ENCODE data around the gene COQ2. TPM values are rescaled to one million over a fixed set of nuclear protein-coding genes. Genes with fewer than 3 reads are reported as not detected.
"Not testable (repeated sequence)": the region's sequence is repeated elsewhere in the genome, so short reads cannot be mapped to it uniquely, and the experiment has no call there.

COQ2 gene, protein sequence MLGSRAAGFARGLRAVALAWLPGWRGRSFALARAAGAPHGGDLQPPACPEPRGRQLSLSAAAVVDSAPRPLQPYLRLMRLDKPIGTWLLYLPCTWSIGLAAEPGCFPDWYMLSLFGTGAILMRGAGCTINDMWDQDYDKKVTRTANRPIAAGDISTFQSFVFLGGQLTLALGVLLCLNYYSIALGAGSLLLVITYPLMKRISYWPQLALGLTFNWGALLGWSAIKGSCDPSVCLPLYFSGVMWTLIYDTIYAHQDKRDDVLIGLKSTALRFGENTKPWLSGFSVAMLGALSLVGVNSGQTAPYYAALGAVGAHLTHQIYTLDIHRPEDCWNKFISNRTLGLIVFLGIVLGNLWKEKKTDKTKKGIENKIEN
- 10 to 100 TPM; 12.1 to 15.9 (median 14.4) TPM for total RNA-seq
- 17.5 TPM for polyA plus RNA-seq
- long read RNA-seq, donor 1, transcript COQ2-206 (7 exons, 1,641 nt), result major isoform, 35 of 43 reads
- long read RNA-seq, donor 1, partial matches to known transcripts, result 2 of 43 reads
- long read RNA-seq, donor 1, other reads (novel, unspliced or antisense), result 4 of 43 reads
- long read RNA-seq, donor 2, transcript COQ2-206 (7 exons, 1,641 nt), result major isoform, 18 of 20 reads
- long read RNA-seq, donor 2, partial matches to known transcripts, result 0 of 20 reads
- long read RNA-seq, donor 2, other reads (novel, unspliced or antisense), result 2 of 20 reads
- long read RNA-seq, donor 3, transcript COQ2-206 (7 exons, 1,641 nt), result major isoform, 85 of 97 reads
- long read RNA-seq, donor 3, partial matches to known transcripts, result 0 of 97 reads
- long read RNA-seq, donor 3, other reads (novel, unspliced or antisense), result 11 of 97 reads
- long read RNA-seq, donor 4, transcript COQ2-206 (7 exons, 1,641 nt), result major isoform, 16 of 18 reads
- long read RNA-seq, donor 4, partial matches to known transcripts, result 0 of 18 reads
- long read RNA-seq, donor 4, other reads (novel, unspliced or antisense), result 2 of 18 reads

DNA sequence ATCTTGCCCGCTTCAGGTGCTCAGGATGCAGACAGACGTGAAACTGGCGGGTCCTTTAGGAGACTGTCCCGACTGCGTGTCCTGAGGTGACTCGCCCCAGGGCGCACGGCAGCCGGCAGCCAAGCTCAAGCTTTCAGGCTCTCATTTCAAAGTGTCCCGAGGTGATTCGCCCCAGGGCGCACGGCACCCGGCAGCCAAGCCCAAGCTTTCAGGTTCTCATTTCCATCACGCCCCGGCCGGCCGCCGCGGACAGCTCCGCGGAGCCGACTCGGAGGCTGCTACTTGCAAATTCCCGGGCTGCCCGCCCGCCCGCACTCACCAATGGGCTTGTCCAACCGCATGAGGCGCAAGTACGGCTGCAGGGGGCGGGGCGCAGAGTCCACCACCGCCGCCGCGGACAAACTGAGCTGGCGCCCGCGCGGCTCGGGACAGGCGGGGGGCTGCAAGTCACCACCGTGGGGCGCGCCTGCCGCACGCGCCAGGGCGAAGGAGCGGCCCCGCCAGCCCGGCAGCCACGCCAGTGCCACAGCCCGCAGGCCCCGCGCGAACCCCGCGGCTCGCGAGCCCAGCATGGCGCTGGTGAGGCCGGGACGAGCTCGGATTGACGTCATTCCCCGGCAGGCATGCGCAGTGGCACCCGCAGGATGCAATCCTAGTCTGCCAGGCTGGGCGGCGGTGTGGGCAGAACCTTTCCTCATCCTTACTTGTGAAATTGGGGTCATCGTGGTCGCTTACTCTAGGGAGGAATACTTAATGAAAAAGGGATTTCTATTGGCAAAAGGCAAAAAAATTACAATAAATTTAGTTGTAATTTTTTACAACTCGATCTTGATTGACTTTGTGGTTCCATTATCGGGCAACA, at the start of gene COQ2:
Gene COQ2, minus strand, starts transcription at position 606 of the 862 bp plus-strand sequence. Its CDS starts 34 bp downstream, at position 572.
- Histone ChIP-seq H3K27me3 (ENCODE audit: control insufficient read depth, insufficient read depth) (no peaks in the 10 kb centered on the region), H3K4me1 (ENCODE audit: control insufficient read depth, insufficient read depth, low read length) (no peaks in the 10 kb centered on the region), H3K27ac (ENCODE audit: low read length) (peak within 1 kb of the TSS; percentile 86), H3K4me3 (ENCODE audit: low read length) (peak within 1 kb of the TSS; percentile 43), H3K9me3 (ENCODE audit: control insufficient read depth, low read length) (no peaks in the 10 kb centered on the region)
- WGBS, result under 1% methylated on average over 76 of the region's 76 CpGs
- ATAC-seq, result peak; percentile 96 to 98
- intact Hi-C loops (cut with DNase I), result loop anchor here in 1 of 4 donors (10.0 kb wide), 1 partner anchor 170 kb away; the partner anchor contains the start of genes HELQ and MRPS18C
- DNase-seq, result peak; percentile 97 to 99 (median 99)

DNA sequence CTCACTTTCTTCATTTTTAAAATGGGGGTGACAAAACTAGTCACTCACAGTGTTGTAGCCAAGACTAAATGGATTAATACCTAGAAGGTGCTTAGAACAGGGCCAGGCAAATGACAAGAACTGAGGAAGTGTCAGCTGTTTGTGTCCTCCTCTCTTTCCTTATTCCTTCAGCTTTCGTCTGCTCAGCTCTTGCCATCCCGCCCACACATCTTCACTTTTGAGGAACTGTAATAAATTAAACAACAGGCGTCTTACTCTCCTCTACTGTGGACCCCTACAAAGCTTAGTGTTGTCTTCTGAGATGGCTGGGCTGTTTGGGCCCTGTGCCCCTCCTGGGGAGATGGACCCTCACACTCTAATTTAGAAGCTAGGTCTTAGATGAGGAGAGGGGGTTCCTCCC, 47.4 kb upstream of the COQ2 start:
- Histone ChIP-seq H3K4me1 (ENCODE audit: control insufficient read depth, insufficient read depth, low read length) (no peaks in the 10 kb centered on the region), H3K27ac (ENCODE audit: low read length) (no peak overlapping the region), H3K9me3 (ENCODE audit: control insufficient read depth, low read length) (no peaks in the 10 kb centered on the region), H3K27me3 (ENCODE audit: control insufficient read depth, insufficient read depth) (no peaks in the 10 kb centered on the region), H3K4me3 (ENCODE audit: low read length) (no peak overlapping the region)
- DNase-seq, result no peak
- WGBS, result 64% methylated on average over 3 of the region's 3 CpGs
- no peak for ATAC-seq
- intact Hi-C loops (cut with DNase I), result no loop called here

DNA sequence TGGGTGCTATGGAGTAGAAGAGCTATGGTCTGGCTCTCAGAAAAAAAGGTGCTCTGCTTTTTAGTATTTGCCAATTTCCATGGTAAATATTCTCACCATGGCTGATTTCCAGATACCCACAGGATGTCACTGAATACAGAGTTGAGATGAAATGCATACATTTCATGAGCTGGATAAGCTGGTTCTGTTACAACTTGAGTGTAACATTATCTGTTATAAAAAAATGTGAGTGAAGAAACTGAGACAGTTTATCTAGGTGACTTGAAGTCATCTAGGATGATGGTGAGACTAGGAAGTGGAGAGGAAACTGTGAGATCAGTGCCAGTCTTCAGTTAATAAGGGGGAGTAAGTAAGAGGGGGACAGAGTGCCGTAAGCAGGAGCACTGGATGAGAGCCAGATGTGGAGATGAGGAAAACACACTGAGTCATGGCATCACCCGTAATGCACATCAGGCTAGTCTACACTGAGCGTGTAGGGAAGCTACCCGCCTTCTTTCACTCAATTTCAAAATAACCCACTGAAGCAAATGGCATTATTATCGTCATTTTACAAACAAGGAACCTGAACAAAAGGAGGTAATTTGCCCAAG, 45.0 kb upstream of the COQ2 start:
- H3K9me3 ChIP-seq (ENCODE audit: control insufficient read depth, low read length), result no peaks in the 10 kb centered on the region
- no peak for ATAC-seq
- intact Hi-C loops (cut with DNase I), result no loop called here
- H3K4me3 ChIP-seq (ENCODE audit: low read length), result no peak overlapping the region
- no peak for DNase-seq
- no peak overlapping the region for H3K27ac ChIP-seq (ENCODE audit: low read length)
- H3K4me1 ChIP-seq (ENCODE audit: control insufficient read depth, insufficient read depth, low read length), result no peaks in the 10 kb centered on the region
- no peaks in the 10 kb centered on the region for H3K27me3 ChIP-seq (ENCODE audit: control insufficient read depth, insufficient read depth)
- 67% methylated on average over 5 of the region's 5 CpGs for WGBS

DNA sequence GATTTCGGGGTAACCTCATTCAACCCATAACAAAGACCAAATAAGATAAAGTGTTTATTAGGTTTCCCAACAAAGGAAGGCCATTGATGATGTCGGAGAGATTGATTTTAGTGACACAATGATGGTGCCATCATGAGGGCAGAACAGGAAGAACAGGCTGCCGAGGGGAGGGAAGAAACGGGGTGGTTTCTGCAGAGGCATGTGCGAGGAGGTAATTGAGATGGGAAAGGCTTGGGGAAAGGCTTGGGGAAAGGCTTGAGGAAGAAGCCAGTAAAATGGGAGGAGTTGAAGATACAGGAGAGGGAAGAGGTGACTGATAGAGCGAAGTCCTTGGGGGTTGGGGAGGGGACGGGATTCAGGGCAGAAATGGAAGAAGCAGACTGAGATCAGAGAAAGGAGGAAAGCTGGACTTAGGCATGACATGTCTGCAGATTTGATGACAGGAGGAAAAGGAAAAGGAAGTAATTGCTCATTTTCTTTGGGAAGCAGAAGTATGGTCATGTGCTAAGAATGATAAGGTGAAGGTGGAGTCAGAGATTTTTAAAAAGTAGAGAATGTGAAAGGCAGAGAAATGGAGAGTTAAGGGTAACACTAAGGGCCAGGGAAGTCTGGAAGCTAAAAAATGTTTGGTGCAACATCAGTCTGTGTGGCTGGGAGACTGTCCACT, 44.1 kb upstream of the COQ2 start:
- Histone ChIP-seq H3K9me3 (ENCODE audit: control insufficient read depth, low read length) (no peaks in the 10 kb centered on the region), H3K27me3 (ENCODE audit: control insufficient read depth, insufficient read depth) (no peaks in the 10 kb centered on the region), H3K4me3 (ENCODE audit: low read length) (no peak overlapping the region), H3K4me1 (ENCODE audit: control insufficient read depth, insufficient read depth, low read length) (no peaks in the 10 kb centered on the region), H3K27ac (ENCODE audit: low read length) (no peak overlapping the region)
- intact Hi-C loops (cut with DNase I), result no loop called here
- DNase-seq (no peak), ATAC-seq (no peak)
- 38% methylated on average over 7 of the region's 7 CpGs for WGBS

DNA sequence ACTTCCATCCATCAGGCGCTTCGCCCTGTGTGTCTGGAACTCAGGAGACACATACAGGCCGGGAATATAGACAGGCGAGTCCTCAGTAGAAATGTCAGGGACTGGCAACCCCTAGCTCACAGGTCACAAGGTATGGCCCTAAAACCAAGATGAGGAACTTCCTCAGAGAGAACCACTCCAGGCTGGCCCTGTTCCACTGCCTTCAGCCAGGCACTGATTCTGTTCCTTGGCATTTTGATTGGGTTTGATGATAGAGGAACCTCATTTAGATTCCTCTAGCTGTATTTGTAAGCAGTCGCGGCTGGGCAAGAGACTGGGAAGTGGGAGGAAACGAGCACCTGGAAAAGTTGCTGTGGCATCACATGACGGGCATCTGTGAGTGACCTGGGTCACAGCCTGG, 41.9 kb upstream of the COQ2 start:
- intact Hi-C loops (cut with DNase I), result no loop called here
- Histone ChIP-seq H3K4me3 (ENCODE audit: low read length) (no peak overlapping the region), H3K27ac (ENCODE audit: low read length) (no peak overlapping the region), H3K9me3 (ENCODE audit: control insufficient read depth, low read length) (no peaks in the 10 kb centered on the region), H3K27me3 (ENCODE audit: control insufficient read depth, insufficient read depth) (no peaks in the 10 kb centered on the region), H3K4me1 (ENCODE audit: control insufficient read depth, insufficient read depth, low read length) (no peaks in the 10 kb centered on the region)
- no peak for DNase-seq
- ATAC-seq, result no peak
- 83% methylated on average over 8 of the region's 8 CpGs for WGBS

DNA sequence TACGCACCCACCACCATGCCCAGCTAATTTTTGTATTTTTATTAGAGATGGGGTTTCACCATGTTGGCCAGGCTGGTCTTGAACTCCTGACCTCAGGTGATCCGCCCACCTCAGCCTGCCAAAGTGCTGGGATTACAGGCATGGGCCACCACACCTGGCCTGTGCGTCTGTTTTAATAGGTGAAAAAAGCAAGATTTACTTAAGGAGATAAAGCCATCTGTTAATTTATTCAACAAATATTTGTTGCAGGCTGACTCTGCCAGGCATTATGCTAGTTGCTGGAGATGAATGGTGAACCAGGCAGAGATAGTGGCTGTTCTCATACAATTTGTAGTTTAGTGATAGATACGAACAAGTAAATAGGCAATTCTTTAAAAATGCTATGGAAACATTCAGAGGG, 40.7 kb upstream of the COQ2 start:
- H3K9me3 ChIP-seq (ENCODE audit: control insufficient read depth, low read length); H3K27ac ChIP-seq (ENCODE audit: low read length); H3K4me1 ChIP-seq (ENCODE audit: control insufficient read depth, insufficient read depth, low read length); intact Hi-C loops (cut with DNase I); ATAC-seq; H3K27me3 ChIP-seq (ENCODE audit: control insufficient read depth, insufficient read depth); H3K4me3 ChIP-seq (ENCODE audit: low read length); DNase-seq: not testable (repeated sequence)
- 89% methylated on average over 4 of the region's 4 CpGs for WGBS

DNA sequence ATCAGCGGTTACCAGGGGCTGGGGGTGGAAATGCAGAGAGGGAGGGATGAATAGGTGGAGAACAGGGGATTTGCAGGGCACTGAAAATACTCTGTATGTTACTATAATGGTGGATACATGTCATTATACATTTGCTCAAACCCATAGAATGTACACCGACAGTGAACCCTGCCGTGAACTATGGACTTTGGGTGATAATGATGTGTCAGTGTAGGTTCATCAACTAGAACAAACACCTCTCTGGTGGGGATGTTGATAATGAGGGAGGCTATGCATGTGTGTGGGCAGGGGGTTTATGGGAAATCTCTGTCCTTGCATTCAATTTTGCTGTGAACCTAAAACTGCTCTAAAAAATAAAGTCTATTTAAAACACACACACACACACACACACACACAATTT, 38.5 kb upstream of the COQ2 start:
- no peak overlapping the region for H3K27ac ChIP-seq (ENCODE audit: low read length)
- DNase-seq (no peak), ATAC-seq (no peak)
- no peaks in the 10 kb centered on the region for H3K27me3 ChIP-seq (ENCODE audit: control insufficient read depth, insufficient read depth)
- H3K9me3 ChIP-seq (ENCODE audit: control insufficient read depth, low read length), result no peaks in the 10 kb centered on the region
- WGBS, result 75% methylated on average over 3 of the region's 3 CpGs
- H3K4me3 ChIP-seq (ENCODE audit: low read length), result no peak overlapping the region
- intact Hi-C loops (cut with DNase I), result no loop called here
- H3K4me1 ChIP-seq (ENCODE audit: control insufficient read depth, insufficient read depth, low read length), result no peaks in the 10 kb centered on the region

DNA sequence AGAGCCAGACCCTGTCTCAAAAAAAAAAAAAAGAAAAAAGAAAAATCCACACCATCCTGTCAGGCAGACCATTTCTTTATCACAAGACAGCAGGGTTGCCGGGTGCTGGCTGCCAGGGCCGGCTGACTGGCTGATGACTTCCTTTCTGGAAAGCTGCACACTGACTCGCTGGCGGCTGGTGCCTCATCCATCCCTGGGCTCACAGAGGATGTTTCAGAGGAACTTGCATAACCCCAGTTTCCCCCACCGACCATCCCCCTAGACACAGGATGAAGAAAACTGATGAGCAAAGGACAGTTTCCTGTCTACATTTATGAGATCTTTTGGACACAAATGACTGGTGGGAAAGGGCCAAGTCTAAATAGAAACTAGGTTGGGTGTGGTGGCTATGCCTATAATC, 36.0 kb upstream of the COQ2 start:
- peak; percentile 56 to 85 (median 81) for DNase-seq
- H3K27me3 ChIP-seq (ENCODE audit: control insufficient read depth, insufficient read depth), result no peaks in the 10 kb centered on the region
- 42% methylated on average over 5 of the region's 5 CpGs for WGBS
- no peaks in the 10 kb centered on the region for H3K4me1 ChIP-seq (ENCODE audit: control insufficient read depth, insufficient read depth, low read length)
- H3K27ac ChIP-seq (ENCODE audit: low read length), result no peak overlapping the region
- no peak overlapping the region for H3K4me3 ChIP-seq (ENCODE audit: low read length)
- ATAC-seq, result peak; percentile 75 to 76
- intact Hi-C loops (cut with DNase I), result no loop called here
- no peaks in the 10 kb centered on the region for H3K9me3 ChIP-seq (ENCODE audit: control insufficient read depth, low read length)

DNA sequence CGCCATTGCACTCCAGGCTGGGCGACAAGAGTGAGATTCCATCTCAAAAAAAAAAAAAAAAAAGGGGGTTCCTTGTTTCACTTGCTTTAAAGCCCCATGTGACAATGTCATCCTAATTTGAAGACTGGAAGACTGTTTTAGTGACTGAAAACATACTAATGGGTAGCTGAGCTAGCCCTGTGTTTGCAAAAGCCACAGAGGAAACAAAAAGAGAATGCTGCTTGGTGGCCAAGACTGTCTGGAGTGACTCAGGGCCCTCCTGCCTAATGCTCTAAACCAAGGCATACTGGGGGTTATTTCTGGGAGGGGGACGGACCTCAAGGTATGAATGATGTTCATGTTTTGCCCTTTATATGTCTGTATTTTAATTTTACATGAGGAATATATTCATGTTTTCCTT, 34.1 kb upstream of the COQ2 start:
- 90% methylated on average over 3 of the region's 3 CpGs for WGBS
- H3K4me1 ChIP-seq (ENCODE audit: control insufficient read depth, insufficient read depth, low read length), result no peaks in the 10 kb centered on the region
- ATAC-seq (no peak), DNase-seq (no peak)
- intact Hi-C loops (cut with DNase I), result no loop called here
- H3K9me3 ChIP-seq (ENCODE audit: control insufficient read depth, low read length), result no peaks in the 10 kb centered on the region
- H3K4me3 ChIP-seq (ENCODE audit: low read length), result no peak overlapping the region
- H3K27ac ChIP-seq (ENCODE audit: low read length), result no peak overlapping the region
- no peaks in the 10 kb centered on the region for H3K27me3 ChIP-seq (ENCODE audit: control insufficient read depth, insufficient read depth)

DNA sequence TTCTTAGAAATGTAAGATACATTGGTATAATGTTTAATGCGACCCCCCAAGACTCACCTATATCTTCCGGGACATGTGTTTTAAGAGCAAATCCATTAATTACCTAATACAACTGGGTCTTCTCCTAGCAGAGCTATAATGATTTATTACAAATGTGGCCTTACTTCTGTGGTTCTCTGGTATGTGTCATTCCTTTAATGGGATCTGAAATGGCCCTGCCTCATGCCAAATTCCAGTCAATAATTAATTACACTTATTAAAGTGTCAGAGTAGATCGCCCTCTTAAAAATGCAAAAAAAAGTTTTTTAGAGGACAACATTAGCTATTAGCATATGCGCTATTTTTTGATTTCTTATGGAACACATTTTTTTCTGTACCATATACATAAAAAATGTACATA, 33.1 kb upstream of the COQ2 start:
- Histone ChIP-seq H3K4me1 (ENCODE audit: control insufficient read depth, insufficient read depth, low read length) (no peaks in the 10 kb centered on the region), H3K9me3 (ENCODE audit: control insufficient read depth, low read length) (no peaks in the 10 kb centered on the region), H3K4me3 (ENCODE audit: low read length) (no peak overlapping the region), H3K27me3 (ENCODE audit: control insufficient read depth, insufficient read depth) (no peaks in the 10 kb centered on the region), H3K27ac (ENCODE audit: low read length) (no peak overlapping the region)
- WGBS, result 69% methylated on average over 4 of the region's 4 CpGs
- ATAC-seq, result no peak
- intact Hi-C loops (cut with DNase I), result no loop called here
- no peak for DNase-seq

Measured in right cardiac atrium (tissue), 5 donors.